ENCODE results near the gene EYA2.

The EYA2 gene

DNA sequence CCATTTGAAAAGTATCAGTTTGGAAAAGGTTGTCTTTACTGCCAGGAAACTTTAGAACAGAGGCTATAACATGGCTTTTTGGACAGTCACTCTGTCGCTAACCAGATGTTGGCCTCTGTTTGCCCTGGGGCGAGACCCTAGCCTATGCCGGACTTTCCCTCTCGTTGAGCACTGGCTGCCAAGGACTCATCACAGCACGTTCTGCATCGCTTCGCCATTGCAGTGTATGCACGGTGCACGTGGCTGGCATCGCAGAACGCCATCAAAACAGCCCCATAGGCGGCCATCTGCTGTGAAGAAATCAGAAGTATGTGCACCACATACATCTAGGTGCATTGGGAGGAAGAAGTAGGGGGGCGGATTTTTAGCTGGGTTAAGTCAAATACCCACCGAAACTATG lies 156.4 kb downstream of the EYA2 start:
- Mint-ChIP-seq H3K27ac (no peak overlapping the region), H3K4me3 (no peak overlapping the region), H3K36me3 (ENCODE audit: low read depth) (peaks cover 5% of the 10 kb centered on the region), H3K4me1 (peaks cover 25% of the 10 kb centered on the region), H3K27me3 (ENCODE audit: low read depth) (peaks cover 5% of the 10 kb centered on the region), H3K9me3 (peaks cover 14% of the 10 kb centered on the region)
- TF ChIP-seq, protein P1, sequence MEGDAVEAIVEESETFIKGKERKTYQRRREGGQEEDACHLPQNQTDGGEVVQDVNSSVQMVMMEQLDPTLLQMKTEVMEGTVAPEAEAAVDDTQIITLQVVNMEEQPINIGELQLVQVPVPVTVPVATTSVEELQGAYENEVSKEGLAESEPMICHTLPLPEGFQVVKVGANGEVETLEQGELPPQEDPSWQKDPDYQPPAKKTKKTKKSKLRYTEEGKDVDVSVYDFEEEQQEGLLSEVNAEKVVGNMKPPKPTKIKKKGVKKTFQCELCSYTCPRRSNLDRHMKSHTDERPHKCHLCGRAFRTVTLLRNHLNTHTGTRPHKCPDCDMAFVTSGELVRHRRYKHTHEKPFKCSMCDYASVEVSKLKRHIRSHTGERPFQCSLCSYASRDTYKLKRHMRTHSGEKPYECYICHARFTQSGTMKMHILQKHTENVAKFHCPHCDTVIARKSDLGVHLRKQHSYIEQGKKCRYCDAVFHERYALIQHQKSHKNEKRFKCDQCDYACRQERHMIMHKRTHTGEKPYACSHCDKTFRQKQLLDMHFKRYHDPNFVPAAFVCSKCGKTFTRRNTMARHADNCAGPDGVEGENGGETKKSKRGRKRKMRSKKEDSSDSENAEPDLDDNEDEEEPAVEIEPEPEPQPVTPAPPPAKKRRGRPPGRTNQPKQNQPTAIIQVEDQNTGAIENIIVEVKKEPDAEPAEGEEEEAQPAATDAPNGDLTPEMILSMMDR (IDR thresholded peaks at IDR 0.05; ENCODE audit: unreplicated experiment in 3 of 3): no peak

DNA sequence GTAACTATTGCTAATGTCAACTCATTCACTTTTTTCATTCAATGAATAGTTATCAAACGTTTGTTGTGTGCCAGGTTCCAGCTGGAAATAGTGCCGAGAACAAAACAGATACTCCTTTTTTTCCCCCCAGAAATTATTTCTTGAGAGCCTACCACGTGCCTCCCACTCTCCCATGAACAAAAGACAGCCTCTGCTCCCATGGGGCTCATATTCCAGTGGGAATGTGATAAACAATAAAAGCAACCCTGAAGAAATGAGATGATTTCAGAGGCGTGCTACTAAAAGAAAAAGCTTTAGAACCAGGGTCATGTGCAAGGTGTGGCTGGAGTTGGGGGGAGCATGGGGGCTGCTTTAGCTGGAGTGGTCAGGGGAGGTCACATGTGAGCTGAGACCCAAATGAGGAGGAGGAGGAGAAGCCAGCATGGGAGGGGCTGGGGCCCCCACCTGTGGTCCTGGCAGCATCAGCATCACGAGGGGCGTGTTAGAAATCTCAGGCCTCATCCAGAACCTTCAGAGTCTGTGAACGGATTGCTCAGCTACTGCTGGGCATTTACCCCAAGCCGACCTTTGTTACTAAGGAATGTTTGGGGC lies 157.4 kb downstream of the EYA2 start:
- H3K4me1 Mint-ChIP-seq: peaks cover 26% of the 10 kb centered on the region

DNA sequence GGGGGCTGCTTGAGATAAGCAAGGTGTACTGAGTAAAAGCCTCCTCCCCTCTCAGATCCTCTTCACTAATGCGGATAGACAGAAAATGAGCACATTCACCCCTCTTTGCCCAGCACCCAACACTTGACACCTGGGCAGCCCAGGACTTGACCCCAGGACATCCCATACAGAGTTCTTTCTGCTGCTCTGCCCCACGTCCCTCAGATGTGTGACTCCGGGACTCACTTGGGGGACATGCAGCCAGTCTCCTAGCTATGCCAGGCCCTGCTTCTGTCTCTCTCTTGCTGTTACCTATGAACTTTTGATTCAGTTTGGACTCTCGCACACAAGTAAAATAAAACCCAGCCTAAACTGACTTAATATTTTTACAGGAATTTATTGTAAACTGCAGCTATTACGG lies 159.9 kb downstream of the EYA2 start:
- no peak overlapping the region for H3K4me3 Mint-ChIP-seq
- no peak overlapping the region for H3K27ac Mint-ChIP-seq
- peaks cover 27% of the 10 kb centered on the region for H3K4me1 Mint-ChIP-seq
- H3K27me3 Mint-ChIP-seq (ENCODE audit: low read depth): peaks cover 2% of the 10 kb centered on the region
- peaks cover 2% of the 10 kb centered on the region for H3K9me3 Mint-ChIP-seq
- H3K36me3 Mint-ChIP-seq (ENCODE audit: low read depth): no peaks in the 10 kb centered on the region
- TF ChIP-seq, protein P1 (IDR thresholded peaks at IDR 0.05; ENCODE audit: unreplicated experiment in 3 of 3): no peak

More for the DNA sequence above, 157.4 kb downstream of the EYA2 start:
- Mint-ChIP-seq H3K36me3 (ENCODE audit: low read depth) (peaks cover under 1% of the 10 kb centered on the region), H3K27ac (peak overlapping the region in 2 of 3 experiments; percentile 6 to 42), H3K9me3 (peaks cover 6% of the 10 kb centered on the region), H3K4me3 (no peak overlapping the region), H3K27me3 (ENCODE audit: low read depth) (peaks cover 5% of the 10 kb centered on the region)
- TF ChIP-seq, protein P1 (IDR thresholded peaks at IDR 0.05; ENCODE audit: unreplicated experiment in 3 of 3): no peak

DNA sequence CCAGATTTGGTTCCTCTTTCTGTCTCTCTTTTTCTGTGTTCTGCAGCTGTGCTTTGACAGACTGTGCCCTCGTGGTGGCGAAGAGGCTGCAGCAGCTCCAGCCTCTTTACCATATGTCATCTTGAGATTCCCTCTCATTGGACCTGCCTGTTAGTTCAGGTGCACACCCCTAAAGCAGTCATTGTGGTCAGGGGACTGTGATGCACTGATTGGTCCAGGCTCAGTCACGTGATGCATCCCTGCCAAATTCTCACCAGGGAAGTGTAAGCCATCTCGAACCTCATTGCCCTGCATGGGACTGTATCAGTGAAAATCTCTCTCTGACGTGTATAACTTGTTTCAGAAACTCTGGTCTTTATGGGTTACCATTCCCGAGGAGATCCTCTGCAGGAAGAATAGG lies 160.3 kb downstream of the EYA2 start:
- Mint-ChIP-seq H3K9me3 (peaks cover 5% of the 10 kb centered on the region), H3K27me3 (ENCODE audit: low read depth) (no peaks in the 10 kb centered on the region), H3K27ac (peak overlapping the region in 1 of 3 experiments; percentile 31), H3K4me3 (no peak overlapping the region), H3K4me1 (peaks cover 26% of the 10 kb centered on the region), H3K36me3 (ENCODE audit: low read depth) (no peaks in the 10 kb centered on the region)
- TF ChIP-seq, protein P1 (IDR thresholded peaks at IDR 0.05; ENCODE audit: unreplicated experiment in 3 of 3): no peak

DNA sequence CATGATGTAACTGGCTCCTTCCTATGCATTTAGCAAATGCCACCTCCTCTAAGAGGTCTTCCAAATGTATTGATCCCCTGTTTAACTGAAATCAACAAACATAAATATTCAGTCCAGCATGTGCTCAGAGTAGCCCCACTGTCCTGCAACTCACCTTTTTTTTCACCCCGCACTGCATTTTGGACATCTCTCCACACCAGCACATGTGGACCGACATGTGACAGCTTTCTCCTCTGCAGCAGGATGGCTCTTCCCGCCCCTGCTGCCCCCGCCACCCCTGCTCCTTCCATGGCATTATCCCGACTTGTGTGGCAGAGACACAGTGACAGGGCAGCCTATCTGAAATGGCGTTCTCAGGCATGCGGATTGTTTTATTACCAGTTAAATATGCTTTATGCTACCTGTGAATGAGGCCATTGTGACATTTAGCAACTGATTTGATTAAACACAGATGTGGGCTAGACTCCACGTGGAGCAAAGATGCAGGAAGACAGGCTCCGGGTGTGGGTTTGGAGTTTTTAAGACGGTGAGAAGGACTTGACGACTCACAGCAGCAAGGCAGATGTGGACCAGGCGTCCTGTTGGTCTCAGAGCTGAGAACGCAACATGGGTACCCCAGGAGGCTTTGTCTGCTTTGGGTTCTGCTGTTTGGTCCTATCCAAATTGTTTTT lies 161.2 kb downstream of the EYA2 start:
- H3K4me1 Mint-ChIP-seq: peaks cover 19% of the 10 kb centered on the region
- H3K36me3 Mint-ChIP-seq (ENCODE audit: low read depth): no peaks in the 10 kb centered on the region
- peaks cover 5% of the 10 kb centered on the region for H3K9me3 Mint-ChIP-seq
- H3K4me3 Mint-ChIP-seq: no peak overlapping the region
- H3K27me3 Mint-ChIP-seq (ENCODE audit: low read depth): peaks cover under 1% of the 10 kb centered on the region
- TF ChIP-seq, protein P1 (IDR thresholded peaks at IDR 0.05; ENCODE audit: unreplicated experiment in 3 of 3): no peak
- H3K27ac Mint-ChIP-seq: no peak overlapping the region

DNA sequence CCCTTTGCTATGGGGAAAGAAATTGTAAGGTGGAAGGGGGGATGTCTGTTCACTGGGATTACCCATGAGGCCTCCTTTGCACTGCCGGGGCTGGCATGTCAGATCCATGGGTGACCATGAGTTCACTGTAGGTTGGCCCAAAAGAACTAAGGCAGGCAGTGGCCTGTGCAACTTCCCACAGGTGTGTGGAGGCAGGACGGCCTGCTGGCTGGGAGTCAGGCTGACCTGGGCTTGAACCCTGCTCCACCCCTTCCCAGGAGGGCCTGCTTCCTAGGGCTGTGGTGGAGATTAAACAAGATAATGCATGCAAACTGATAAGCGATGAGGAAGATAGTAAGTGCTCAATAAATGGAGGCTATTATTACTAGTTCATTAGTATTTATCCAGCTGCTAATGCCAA lies 163.0 kb downstream of the EYA2 start:
- H3K27ac Mint-ChIP-seq: no peak overlapping the region
- H3K9me3 Mint-ChIP-seq: peaks cover 8% of the 10 kb centered on the region
- H3K4me1 Mint-ChIP-seq: peaks cover 29% of the 10 kb centered on the region
- H3K27me3 Mint-ChIP-seq (ENCODE audit: low read depth): peaks cover 4% of the 10 kb centered on the region
- H3K36me3 Mint-ChIP-seq (ENCODE audit: low read depth): no peaks in the 10 kb centered on the region
- no peak overlapping the region for H3K4me3 Mint-ChIP-seq
- TF ChIP-seq, protein P1 (IDR thresholded peaks at IDR 0.05; ENCODE audit: unreplicated experiment in 3 of 3): no peak

Data from nephron (organoid).